Progenitor cell of endocrine pancreas (in vitro differentiated cells): ENCODE measurements around the gene CDK10. TPM values are rescaled to one million over a fixed set of nuclear protein-coding genes. Genes with fewer than 3 reads are reported as not detected.
A peak's percentile ranks its signal among the peaks of the same experiment; 100 is the strongest.

Experiments
- DNase-seq: peaks from one replicate; pipeline ENCODE4 v3.0.0; 2021; ENCODE audit warnings: low spot score; ENCODE audit not compliant: unreplicated experiment
- H3K27ac Mint-ChIP-seq: 2 replicates; pipeline ENCODE4 v1.8.0; 2021; ENCODE audit warnings: mild to moderate bottlenecking, moderate library complexity, mixed read lengths
- H3K27me3 Mint-ChIP-seq: 2 replicates; pipeline ENCODE4 v1.8.0; 2021; ENCODE audit warnings: mixed read lengths
- H3K36me3 Mint-ChIP-seq: 2 replicates; pipeline ENCODE4 v1.8.0; 2022; ENCODE audit warnings: mixed read lengths; ENCODE audit not compliant: insufficient read depth
- H3K4me1 Mint-ChIP-seq: 2 replicates; pipeline ENCODE4 v1.8.0; 2021; ENCODE audit warnings: low read depth, mixed read lengths
- H3K4me3 Mint-ChIP-seq: 2 replicates; pipeline ENCODE4 v1.8.0; 2021; ENCODE audit warnings: low read depth, mild to moderate bottlenecking, moderate library complexity, mixed read lengths
- H3K9me3 Mint-ChIP-seq: 2 replicates; pipeline ENCODE4 v1.8.0; 2021; ENCODE audit warnings: low read depth, mixed read lengths
- CTCF ChIP-seq: fragments of 200-600 bp; sonication (generic); IDR thresholded peaks from one replicate; pipeline ENCODE4 v1.5.0; 2021; ENCODE audit warnings: antibody characterized with exemption, mild to moderate bottlenecking; ENCODE audit not compliant: unreplicated experiment
- total RNA-seq: library from RNA; stranded (reverse); gene quantifications from 2 replicates; pipeline ENCODE4 v1.2.1, GENCODE V29; 2021

The CDK10 gene
- total RNA-seq, 1 donor from 2014 or later = 192 TPM

GRCh38 chr16:89708481-89708931 is 22.0 kb downstream of the CDK10 start:
- Mint-ChIP-seq H3K36me3 (no peaks in the 10 kb centered on the region), H3K4me3 (no peak overlapping the region), H3K27me3 (peaks cover 6% of the 10 kb centered on the region), H3K9me3 (no peaks in the 10 kb centered on the region), H3K27ac (no peak overlapping the region), H3K4me1 (peaks cover 2% of the 10 kb centered on the region)
- no peak for DNase-seq
- TF ChIP-seq CTCF = no peak

- H3K36me3 Mint-ChIP-seq = no peaks in the 10 kb centered on the region
- peaks cover 6% of the 10 kb centered on the region for H3K27me3 Mint-ChIP-seq
- H3K27ac Mint-ChIP-seq = no peak overlapping the region
- H3K4me3 Mint-ChIP-seq = no peak overlapping the region
- no peaks in the 10 kb centered on the region for H3K9me3 Mint-ChIP-seq
- peaks cover 2% of the 10 kb centered on the region for H3K4me1 Mint-ChIP-seq
- DNase-seq = no peak
- no peak for TF ChIP-seq CTCF
Observed at GRCh38 chr16:89709166-89709565, 22.7 kb downstream of the CDK10 start.

GRCh38 chr16:89709716-89710432 is 23.4 kb downstream of the CDK10 start:
- no peak for TF ChIP-seq CTCF
- peaks cover 2% of the 10 kb centered on the region for H3K4me1 Mint-ChIP-seq
- H3K27ac Mint-ChIP-seq = no peak overlapping the region

GRCh38 chr16:89710709-89711564 is 24.4 kb downstream of the CDK10 start:
- Mint-ChIP-seq H3K27me3 (peaks cover under 1% of the 10 kb centered on the region), H3K9me3 (no peaks in the 10 kb centered on the region), H3K4me3 (no peak overlapping the region), H3K4me1 (no peaks in the 10 kb centered on the region), H3K27ac (no peak overlapping the region), H3K36me3 (peaks cover 4% of the 10 kb centered on the region)
- DNase-seq = no peak
- TF ChIP-seq CTCF = no peak

More at GRCh38 chr16:89709716-89710432, 23.4 kb downstream of the CDK10 start:
- peaks cover 3% of the 10 kb centered on the region for H3K36me3 Mint-ChIP-seq
- DNase-seq = no peak
- no peaks in the 10 kb centered on the region for H3K9me3 Mint-ChIP-seq
- H3K27me3 Mint-ChIP-seq = peaks cover 6% of the 10 kb centered on the region
- H3K4me3 Mint-ChIP-seq = no peak overlapping the region

- H3K36me3 Mint-ChIP-seq = peaks cover 4% of the 10 kb centered on the region
Observed at GRCh38 chr16:89711601-89712273, 25.2 kb downstream of the CDK10 start.

More at GRCh38 chr16:89711601-89712273, 25.2 kb downstream of the CDK10 start:
- no peak for DNase-seq
- Mint-ChIP-seq H3K27ac (no peak overlapping the region), H3K9me3 (no peaks in the 10 kb centered on the region), H3K4me3 (peak overlapping the region; percentile 68), H3K4me1 (no peaks in the 10 kb centered on the region), H3K27me3 (no peaks in the 10 kb centered on the region)
- no peak for TF ChIP-seq CTCF
